T-helper 22 cell (primary cell): ENCODE results near the gene ATP1A3.
"Not testable (repeated sequence)": the region's sequence is repeated elsewhere in the genome, so short reads cannot be mapped to it uniquely, and the experiment has no call there.

Experiments
- DNase-seq: peaks from one replicate; pipeline ENCODE4 v3.0.0-alpha.2; 2020; ENCODE audit warnings: low read depth

The ATP1A3 gene

GRCh38 chr19:42010245-42011126, 16.5 kb upstream of the ATP1A3 start:
- DNase-seq: no peak

GRCh38 chr19:42006569-42006968, 12.5 kb upstream of the ATP1A3 start:
- DNase-seq: no peak

GRCh38 chr19:42005504-42005903, 11.5 kb upstream of the ATP1A3 start:
- DNase-seq: no peak

- no peak for DNase-seq
These were observed 9.7 kb upstream of the ATP1A3 start for GRCh38 chr19:42003506-42004294.

GRCh38 chr19:41999878-42000208, 5.8 kb upstream of the ATP1A3 start:
- DNase-seq: no peak

- no peak for DNase-seq
These were observed 5.2 kb upstream of the ATP1A3 start for GRCh38 chr19:41999071-41999877.

- DNase-seq: no peak
These were observed 4.4 kb upstream of the ATP1A3 start for GRCh38 chr19:41998246-41999020.

- DNase-seq: no peak
These were observed 3.8 kb upstream of the ATP1A3 start for GRCh38 chr19:41997851-41998229.

- no peak for DNase-seq
These were observed 3.3 kb upstream of the ATP1A3 start for GRCh38 chr19:41997121-41997850.

GRCh38 chr19:41995959-41996797, 2.1 kb upstream of the ATP1A3 start:
- DNase-seq: no peak

- DNase-seq: no peak
These were observed 1.2 kb upstream of the ATP1A3 start for GRCh38 chr19:41994994-41995958.

GRCh38 chr19:41994521-41994971, 516 bp upstream of the ATP1A3 start:
- DNase-seq: no peak

GRCh38 chr19:41991925-41992569, 2.0 kb downstream of the ATP1A3 start:
- DNase-seq: not testable (repeated sequence)

- no peak for DNase-seq
These were observed 3.0 kb downstream of the ATP1A3 start for GRCh38 chr19:41991025-41991424.

GRCh38 chr19:41990615-41991014, 3.4 kb downstream of the ATP1A3 start:
- DNase-seq: no peak

GRCh38 chr19:41990028-41990427, 4.0 kb downstream of the ATP1A3 start:
- DNase-seq: no peak

- no peak for DNase-seq
These were observed 5.1 kb downstream of the ATP1A3 start for GRCh38 chr19:41988947-41989346.

- DNase-seq: no peak
These were observed 6.7 kb downstream of the ATP1A3 start for GRCh38 chr19:41987141-41987860.
